ENCODE measurements around the gene KXD1. TPM values are rescaled to one million over a fixed set of nuclear protein-coding genes. Genes with fewer than 3 reads are reported as not detected.

The KXD1 gene
- total RNA-seq, 1 experiment from 2014 or later: 138 TPM

GRCh38 chr19:18594096-18594823 is 36.6 kb downstream of the KXD1 start:
- H2AFZ ChIP-seq (ENCODE audit: low read length): no peak overlapping the region
- no peaks in the 10 kb centered on the region for H3K9me3 ChIP-seq (ENCODE audit: control insufficient read depth, low read depth, low read length)
- H3K27me3 Mint-ChIP-seq (ENCODE audit: low read depth): peaks cover 21% of the 10 kb centered on the region
- no peak overlapping the region for H3K4ac ChIP-seq (ENCODE audit: low read depth, low read length)
- H3K14ac ChIP-seq (ENCODE audit: insufficient read depth, low read length): peak overlapping the region; percentile 77; the same call in 1 of the 2 replicates
- H3K18ac ChIP-seq (ENCODE audit: insufficient read length, low read depth, low read length): peak overlapping the region; percentile 80
- no peak overlapping the region for H2BK20ac ChIP-seq (ENCODE audit: low read depth, low read length, poor library complexity, severe bottlenecking)
- peaks cover 41 to 50% of the 10 kb centered on the region in 2 experiments for H3K4me1 Mint-ChIP-seq
- H3K27me3 ChIP-seq (ENCODE audit: insufficient read depth, low read length): no peaks in the 10 kb centered on the region
- no peaks in the 10 kb centered on the region for H3K79me2 ChIP-seq (ENCODE audit: insufficient read depth, low read length)
- peak; percentile 80 for TF ChIP-seq CTCF (conservative IDR thresholded peaks at IDR 0.05)
- H3K56ac ChIP-seq (ENCODE audit: insufficient read length, low read depth, low read length): no peak overlapping the region
- H3K36me3 Mint-ChIP-seq (ENCODE audit: insufficient read depth in 1 of 3, low read depth in 3 of 3): peaks cover 3 to 16% (median 5%) of the 10 kb centered on the region in 3 experiments; a peak in 5 of 7 replicates
- H3K4me3 Mint-ChIP-seq: peak overlapping the region; percentile 56 to 82
- H4K91ac ChIP-seq (ENCODE audit: insufficient read length, low read depth, low read length): no peak overlapping the region
- peak overlapping the region; percentile 70 to 74 (median 73) for H3K27ac Mint-ChIP-seq
- no peak overlapping the region for H2BK5ac ChIP-seq (ENCODE audit: insufficient read length, low read length)
- peak overlapping the region; percentile 39 for H3K9ac ChIP-seq (ENCODE audit: extremely low read depth, insufficient read length, low read length)
- no peaks in the 10 kb centered on the region for H3K79me1 ChIP-seq (ENCODE audit: insufficient read depth, low read depth, low read length, poor library complexity, severe bottlenecking)
- no peaks in the 10 kb centered on the region for H4K20me1 ChIP-seq (ENCODE audit: control insufficient read depth, insufficient read depth, insufficient read length)
- H2BK120ac ChIP-seq (ENCODE audit: low read depth, low read length, poor library complexity, severe bottlenecking): no peak overlapping the region
- peak overlapping the region; percentile 77 for H3K4me2 ChIP-seq (ENCODE audit: insufficient read depth, insufficient read length, low read length)
- peak; percentile 83 for DNase-seq
- H2AK5ac ChIP-seq (ENCODE audit: insufficient read length, low read length): no peak overlapping the region
- H2BK12ac ChIP-seq (ENCODE audit: insufficient read length, low read depth, low read length): no peak overlapping the region
- no peaks in the 10 kb centered on the region; a peak in 1 of 5 replicates for H3K9me3 Mint-ChIP-seq
- peaks cover 8% of the 10 kb centered on the region; the same call in 1 of the 2 replicates for H3K4me1 ChIP-seq (ENCODE audit: insufficient read depth, low read length)
- H4K5ac ChIP-seq (ENCODE audit: insufficient read length, low read depth, low read length): no peak overlapping the region
- no peak overlapping the region for H3K27ac ChIP-seq (ENCODE audit: insufficient read length, low read depth, low read length)
- WGBS (ENCODE audit: extremely low coverage, insufficient read length, low lambda C conversion rate): no CpG with 5 or more reads among the region's 54 CpGs
- H2BK15ac ChIP-seq (ENCODE audit: low read depth, low read length): no peak overlapping the region
- H3T11ph ChIP-seq (ENCODE audit: low read length): no peak overlapping the region
- H3K23ac ChIP-seq (ENCODE audit: insufficient read length, low read depth, low read length): no peak overlapping the region
- H4K8ac ChIP-seq (replicated peaks; ENCODE audit: insufficient read length, low read depth, low read length): no peak overlapping the region
- H3K23me2 ChIP-seq (ENCODE audit: insufficient read length, low read depth, low read length, poor library complexity, severe bottlenecking): peaks cover 20% of the 10 kb centered on the region
